SKM-1 treated with dmso at 0.1 percent for 144 hours (cell line): ENCODE data around the gene CLEC16A.
"Not testable (repeated sequence)": the region's sequence is repeated elsewhere in the genome, so short reads cannot be mapped to it uniquely, and the experiment has no call there.

Experiments used
- DNase-seq: peaks from one replicate; lab custom pipeline; 2025; ENCODE audit not compliant: unreplicated experiment; lab: John Stamatoyannopoulos, UW

The CLEC16A gene

GRCh38 chr16:10964891-10965326 lies 20.5 kb downstream of the CLEC16A start:
- DNase-seq, result no peak

GRCh38 chr16:10965440-10966061 lies 21.2 kb downstream of the CLEC16A start:
- no peak for DNase-seq

GRCh38 chr16:10966129-10966528 lies 21.8 kb downstream of the CLEC16A start:
- DNase-seq, result no peak

- not testable (repeated sequence) for DNase-seq
These were observed 22.2 kb downstream of the CLEC16A start for GRCh38 chr16:10966559-10966958.

- no peak for DNase-seq
These were observed 23.6 kb downstream of the CLEC16A start for GRCh38 chr16:10967986-10968385.

GRCh38 chr16:10968498-10968897 lies 24.1 kb downstream of the CLEC16A start:
- DNase-seq, result no peak

- DNase-seq, result peak; percentile 13
These were observed 25.3 kb downstream of the CLEC16A start for GRCh38 chr16:10969615-10970014.

GRCh38 chr16:10970065-10970464 lies 25.7 kb downstream of the CLEC16A start:
- no peak for DNase-seq

- peak; percentile 22 for DNase-seq
These were observed 27.2 kb downstream of the CLEC16A start for GRCh38 chr16:10971560-10971961.

- no peak for DNase-seq
These were observed 27.9 kb downstream of the CLEC16A start for GRCh38 chr16:10972108-10972818.

- no peak for DNase-seq
These were observed 28.6 kb downstream of the CLEC16A start for GRCh38 chr16:10972819-10973464.

- no peak for DNase-seq
These were observed 32.3 kb downstream of the CLEC16A start for GRCh38 chr16:10976634-10977033.

- DNase-seq, result no peak
These were observed 33.8 kb downstream of the CLEC16A start for GRCh38 chr16:10978124-10978523.

- DNase-seq, result no peak
These were observed 34.6 kb downstream of the CLEC16A start for GRCh38 chr16:10978871-10979446.

- no peak for DNase-seq
These were observed 35.6 kb downstream of the CLEC16A start for GRCh38 chr16:10979717-10980601.

GRCh38 chr16:10980813-10981212 lies 36.4 kb downstream of the CLEC16A start:
- DNase-seq, result no peak

- DNase-seq, result peak; percentile 17
These were observed 37.4 kb downstream of the CLEC16A start for GRCh38 chr16:10981697-10982216.

GRCh38 chr16:10982465-10983150 lies 38.2 kb downstream of the CLEC16A start:
- DNase-seq, result no peak

- no peak for DNase-seq
These were observed 38.8 kb downstream of the CLEC16A start for GRCh38 chr16:10983159-10983558.

- DNase-seq, result no peak
These were observed 40.1 kb downstream of the CLEC16A start for GRCh38 chr16:10984509-10984908.
